HG03175 (cell line): ENCODE results near the gene SLC19A1.
"Not testable (repeated sequence)": the region's sequence is repeated elsewhere in the genome, so short reads cannot be mapped to it uniquely, and the experiment has no call there.

Experiments used
- ATAC-seq: cut with Tn5 transposase; IDR thresholded peaks from one replicate; pipeline ENCODE4 v1.9.1; 2021; ENCODE audit warnings: mild to moderate bottlenecking, moderate library complexity; ENCODE audit not compliant: unreplicated experiment

SLC19A1 gene

DNA sequence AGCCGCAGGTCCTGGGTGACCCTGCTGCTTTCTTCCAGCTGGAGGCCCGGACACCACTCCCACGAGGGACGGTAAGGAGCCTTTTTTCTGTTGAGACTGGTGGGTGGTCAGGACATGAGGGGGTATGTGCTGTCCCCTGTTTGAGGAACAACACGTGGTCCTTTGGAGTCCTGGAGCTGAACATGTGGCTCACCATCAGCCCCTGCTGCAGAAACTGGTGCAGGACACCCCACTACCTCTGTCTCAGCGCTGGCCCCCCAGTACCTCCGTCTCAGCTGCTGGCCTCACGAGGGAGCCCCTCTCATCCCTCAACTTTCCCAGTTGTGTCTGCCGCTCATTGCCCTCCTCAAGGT is 34.7 kb downstream of the SLC19A1 start:
- no peak for ATAC-seq

GRCh38 chr21:45506836-45507522 is 35.3 kb downstream of the SLC19A1 start:
- ATAC-seq, result no peak

- ATAC-seq, result no peak
These were observed 35.9 kb downstream of the SLC19A1 start for GRCh38 chr21:45506241-45506817.

- ATAC-seq, result no peak
These were observed 36.7 kb downstream of the SLC19A1 start for GRCh38 chr21:45505416-45506021.

- no peak for ATAC-seq
These were observed 37.5 kb downstream of the SLC19A1 start for GRCh38 chr21:45504516-45505415.

- ATAC-seq, result no peak
These were observed 38.2 kb downstream of the SLC19A1 start for GRCh38 chr21:45504021-45504515.

- not testable (repeated sequence) for ATAC-seq
These were observed 39.0 kb downstream of the SLC19A1 start for GRCh38 chr21:45503226-45503625.

DNA sequence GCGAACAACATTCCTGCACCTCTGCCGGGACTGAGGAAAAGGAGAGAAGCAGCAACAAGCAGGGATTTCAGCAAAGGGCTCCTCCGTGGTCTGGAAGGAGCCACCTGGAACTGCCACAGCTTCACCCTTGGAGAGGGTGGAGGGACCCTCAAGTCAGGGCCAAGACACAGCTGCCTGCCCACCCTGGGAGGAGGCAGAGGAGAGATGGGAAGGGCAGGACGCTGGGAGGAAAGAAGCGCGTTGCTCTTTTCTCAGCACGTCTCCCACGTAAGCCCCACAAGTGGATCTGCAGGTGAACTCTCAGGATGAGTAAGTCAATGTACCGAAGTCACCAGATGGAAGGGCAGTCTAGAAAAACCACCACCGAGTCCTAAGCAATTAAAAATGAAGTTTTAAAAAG is 39.6 kb downstream of the SLC19A1 start:
- no peak for ATAC-seq

GRCh38 chr21:45502006-45502345 is 40.3 kb downstream of the SLC19A1 start:
- no peak for ATAC-seq

GRCh38 chr21:45501081-45502005 is 40.9 kb downstream of the SLC19A1 start:
- ATAC-seq, result not testable (repeated sequence)

DNA sequence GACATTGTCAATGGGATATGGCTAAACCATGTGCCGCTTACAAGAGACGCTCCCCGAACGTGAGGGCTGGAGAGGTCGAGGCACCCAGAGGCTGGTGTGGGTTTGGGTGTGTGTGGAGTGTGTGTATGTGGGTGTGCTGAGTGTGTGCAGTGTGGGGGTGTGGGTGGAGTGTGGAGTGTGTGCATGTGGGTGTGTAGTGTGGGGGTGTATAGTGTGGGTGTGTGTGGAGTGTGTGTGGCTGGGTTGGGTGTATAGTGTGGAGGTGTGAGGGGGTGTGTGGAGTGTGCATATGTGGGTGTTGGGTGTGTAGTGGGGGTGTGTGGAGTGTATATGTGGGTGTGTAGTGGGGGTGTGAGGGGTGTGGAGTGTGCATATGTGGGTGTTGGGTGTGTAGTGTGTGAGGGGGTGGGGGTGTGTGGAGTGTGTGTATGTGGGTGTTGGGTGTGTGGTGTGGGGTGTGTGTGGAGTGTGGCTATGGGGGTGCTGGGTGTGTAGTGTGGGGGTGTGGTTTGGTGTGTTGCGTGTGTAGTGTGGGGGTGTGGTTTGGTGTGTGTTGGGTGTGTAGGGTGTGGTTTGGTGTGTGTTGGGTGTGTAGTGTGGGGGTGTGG is 42.2 kb downstream of the SLC19A1 start:
- no peak for ATAC-seq

- no peak for ATAC-seq
These were observed 43.0 kb downstream of the SLC19A1 start for GRCh38 chr21:45499201-45499750.

GRCh38 chr21:45498646-45499000 is 43.6 kb downstream of the SLC19A1 start:
- ATAC-seq, result no peak

DNA sequence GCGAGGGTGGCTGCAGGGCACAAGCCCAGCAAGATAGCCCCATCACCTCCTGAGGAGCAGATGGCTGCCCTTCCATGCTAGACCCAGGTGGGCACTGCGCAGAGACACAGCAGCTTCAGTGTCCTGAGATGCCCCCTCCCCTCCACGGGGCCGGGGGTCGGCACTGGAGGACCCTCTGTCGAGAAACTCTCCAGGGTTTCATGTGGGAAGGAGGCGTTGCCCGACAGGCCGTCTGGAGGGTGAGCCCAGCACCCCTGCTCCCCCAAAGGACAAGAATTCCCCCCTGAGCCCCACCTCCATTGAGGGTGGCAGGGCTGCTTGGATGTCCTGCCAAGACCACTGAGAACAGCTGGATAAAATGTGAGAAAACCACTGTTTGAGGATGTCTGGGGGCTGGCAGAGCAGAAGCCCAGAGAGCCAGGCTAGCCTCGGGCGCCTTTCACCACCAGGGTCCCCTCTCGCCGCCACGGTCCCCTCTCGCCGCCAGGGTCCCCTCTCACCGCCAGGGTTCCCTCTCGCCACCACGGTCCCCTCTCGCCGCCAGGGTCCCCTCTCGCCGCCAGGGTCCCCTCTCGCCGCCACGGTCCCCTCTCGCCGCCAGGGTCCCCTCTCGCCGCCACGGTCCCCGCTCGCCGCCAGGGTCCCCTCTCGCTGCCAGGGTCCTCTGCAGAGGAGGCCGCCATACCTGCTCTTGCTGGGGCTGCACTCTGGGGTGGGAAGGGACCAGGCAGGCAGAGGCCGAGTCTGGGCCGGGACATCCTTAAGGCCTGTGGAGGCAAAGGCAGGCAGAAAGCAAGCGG is 44.2 kb downstream of the SLC19A1 start:
- no peak for ATAC-seq

DNA sequence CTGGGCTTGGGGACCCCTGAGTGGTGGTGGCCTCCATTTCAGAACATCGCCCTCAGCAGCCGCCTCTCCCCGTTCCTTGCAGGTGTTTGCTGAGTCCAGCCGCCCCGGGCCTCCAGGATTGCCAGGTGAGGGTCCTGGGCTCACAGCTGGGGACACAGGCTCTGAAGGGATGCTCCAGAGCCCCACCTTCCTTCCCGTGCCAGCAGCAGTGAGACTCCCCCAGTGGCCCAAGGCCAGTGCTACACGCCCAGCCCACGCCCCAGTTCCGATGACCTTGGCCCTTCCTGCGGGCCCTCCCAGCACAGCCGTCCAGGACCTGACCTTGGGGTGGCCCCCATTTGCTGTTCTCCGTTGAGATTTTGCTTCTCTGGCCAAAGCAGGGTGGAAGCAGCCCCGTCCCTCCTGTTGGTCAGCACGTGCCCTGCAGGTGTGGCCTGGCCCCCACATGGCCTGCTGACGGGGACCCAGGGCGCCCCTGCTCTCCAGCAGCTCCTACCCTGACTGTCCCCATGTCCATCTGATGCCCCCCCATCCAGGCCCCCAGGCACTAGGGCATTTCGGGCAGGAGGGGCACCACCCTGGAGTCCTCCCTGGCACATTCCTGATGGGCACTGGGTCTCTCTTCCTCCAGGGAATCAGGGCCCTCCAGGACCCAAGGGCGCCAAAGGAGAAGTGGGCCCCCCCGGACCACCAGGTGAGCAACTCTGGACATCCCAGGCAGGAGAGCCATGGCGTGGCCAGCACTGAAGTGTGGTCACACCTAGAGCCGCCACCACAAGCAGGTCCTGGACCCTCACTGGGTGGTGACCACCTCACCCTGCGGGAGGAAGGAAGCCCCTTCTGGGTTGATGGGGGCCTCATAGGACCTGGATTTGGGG is 45.0 kb downstream of the SLC19A1 start:
- ATAC-seq, result no peak

- ATAC-seq, result no peak
These were observed 45.9 kb downstream of the SLC19A1 start for GRCh38 chr21:45496151-45496967.
